ENCODE measurements around the gene CD247. TPM values are rescaled to one million over a fixed set of nuclear protein-coding genes. Genes with fewer than 3 reads are reported as not detected.

Gene CD247
- total RNA-seq, 4 donors from 2014 or later: 0.33 TPM; not detected in 3

GRCh38 chr1:167400359-167400953, 117.9 kb downstream of the CD247 start:
- intact Hi-C loops (cut with DNase I; ENCODE audit: low total_unique reads): no loop called here

GRCh38 chr1:167392200-167392696, 126.1 kb downstream of the CD247 start:
- no peaks in the 10 kb centered on the region for H3K9me3 ChIP-seq
- DNase-seq: no peak
- in situ Hi-C loops (cut with MboI; ENCODE audit: low sequenced_read_pairs in 4 of 4): no loop called here
- no peak overlapping the region for H3K27ac ChIP-seq
- TF ChIP-seq CTCF (IDR thresholded peaks at IDR 0.05 in 4 of 5, conservative IDR thresholded peaks at IDR 0.05 in 1 of 5): no peak
- TF ChIP-seq POLR2A (IDR thresholded peaks at IDR 0.05): no peak
- ATAC-seq: no peak
- H3K4me3 ChIP-seq: no peak overlapping the region
- H3K36me3 ChIP-seq: peaks cover 2 to 19% of the 10 kb centered on the region in 2 donors
- intact Hi-C loops (cut with DNase I; ENCODE audit: low total_unique reads): no loop called here
- H3K4me1 ChIP-seq: peaks cover 5 to 20% of the 10 kb centered on the region in 2 donors
- H3K27me3 ChIP-seq: no peaks in the 10 kb centered on the region

More at GRCh38 chr1:167400359-167400953, 117.9 kb downstream of the CD247 start:
- in situ Hi-C loops (cut with MboI; ENCODE audit: low sequenced_read_pairs in 4 of 4): loop anchor here in 1 of 4 donors (5.0 to 10.0 kb wide), 2 partner anchors 42 to 134 kb away; no protein-coding TSS in a partner anchor
- Histone ChIP-seq H3K27ac (no peak overlapping the region), H3K4me3 (no peak overlapping the region), H3K36me3 (peaks cover 0 to 39% of the 10 kb centered on the region in 2 donors), H3K4me1 (no peaks in the 10 kb centered on the region), H3K27me3 (no peaks in the 10 kb centered on the region), H3K9me3 (no peaks in the 10 kb centered on the region)
- ATAC-seq: no peak
- no peak for TF ChIP-seq POLR2A (IDR thresholded peaks at IDR 0.05)
- no peak for DNase-seq

- intact Hi-C loops (cut with DNase I; ENCODE audit: low total_unique reads): no loop called here
- peaks cover 5 to 22% of the 10 kb centered on the region in 2 donors for H3K4me1 ChIP-seq
- ATAC-seq: peak in 1 of 2 donors; percentile 69
- no peak for DNase-seq
- in situ Hi-C loops (cut with MboI; ENCODE audit: low sequenced_read_pairs in 4 of 4): no loop called here
- H3K27me3 ChIP-seq: no peaks in the 10 kb centered on the region
- no peak for TF ChIP-seq CTCF (IDR thresholded peaks at IDR 0.05 in 4 of 5, conservative IDR thresholded peaks at IDR 0.05 in 1 of 5)
- no peak for TF ChIP-seq POLR2A (IDR thresholded peaks at IDR 0.05)
- no peak overlapping the region for H3K4me3 ChIP-seq
- no peaks in the 10 kb centered on the region for H3K9me3 ChIP-seq
- H3K27ac ChIP-seq: peak overlapping the region in 1 of 4 donors; percentile 16
- H3K36me3 ChIP-seq: peaks cover 2 to 36% of the 10 kb centered on the region in 2 donors
These were observed 129.4 kb downstream of the CD247 start for GRCh38 chr1:167388976-167389375.

DNA sequence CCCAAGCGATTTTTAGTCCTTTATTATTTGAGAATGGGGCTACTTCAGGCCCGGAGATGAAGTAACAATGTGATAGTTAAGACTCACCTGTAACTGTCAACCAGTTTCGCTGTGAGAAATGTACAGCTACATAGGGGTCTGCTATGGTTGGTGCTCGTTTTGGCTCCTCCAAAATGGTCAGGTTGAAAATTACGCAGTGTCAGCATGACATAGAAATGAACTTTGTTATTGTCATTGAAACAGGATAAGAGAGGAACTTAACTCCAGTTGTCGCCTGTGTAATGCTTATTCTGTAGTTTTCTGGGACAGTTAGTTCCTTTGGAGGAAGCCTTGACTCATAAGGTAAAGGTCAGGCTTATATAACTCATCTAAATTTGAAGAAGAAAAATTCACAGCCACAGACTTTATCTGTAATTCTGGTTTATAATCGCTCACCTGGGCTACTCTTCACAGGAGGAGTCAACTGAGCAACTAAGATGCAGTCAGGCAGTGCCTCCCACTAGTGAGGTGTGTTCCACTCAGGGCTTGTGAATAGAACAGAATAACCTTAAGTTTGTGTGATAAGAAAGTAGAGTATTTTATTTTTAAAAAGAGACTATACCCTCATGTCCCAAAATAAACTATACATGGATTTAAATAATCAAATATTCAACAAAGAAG, 130.9 kb downstream of the CD247 start:
- no peaks in the 10 kb centered on the region for H3K9me3 ChIP-seq
- intact Hi-C loops (cut with DNase I; ENCODE audit: low total_unique reads) (no loop called here), in situ Hi-C loops (cut with MboI; ENCODE audit: low sequenced_read_pairs in 4 of 4) (no loop called here)
- no peak for TF ChIP-seq POLR2A (IDR thresholded peaks at IDR 0.05)
- TF ChIP-seq CTCF (IDR thresholded peaks at IDR 0.05 in 4 of 5, conservative IDR thresholded peaks at IDR 0.05 in 1 of 5): no peak
- no peak overlapping the region for H3K4me3 ChIP-seq
- ATAC-seq (peak; percentile 50 to 55), DNase-seq (no peak)
- H3K36me3 ChIP-seq: peaks cover 2 to 37% of the 10 kb centered on the region in 2 donors
- H3K27me3 ChIP-seq: no peaks in the 10 kb centered on the region
- peak overlapping the region in 1 of 4 donors; percentile 9 for H3K27ac ChIP-seq
- peaks cover 5 to 22% of the 10 kb centered on the region in 2 donors for H3K4me1 ChIP-seq

Other genes with a start within 250 kb of the CD247 start
- 10 to 100 TPM; 69.9 to 99.6 (median 80.7) TPM for gene CREG1, start 35.2 kb upstream of the CD247 start, total RNA-seq
- gene RCSD1, start 111.7 kb upstream of the CD247 start, total RNA-seq: 10 to 100 TPM in 1 of 4 donors, 1 to 10 TPM in 3; 6.0 to 14.8 (median 7.5) TPM
- 10 to 100 TPM in 3 of 4 donors, 1 to 10 TPM in 1; 9.2 to 15.7 (median 11.7) TPM for gene MPZL1, start 203.5 kb upstream of the CD247 start, total RNA-seq